GM18507 (cell line): ENCODE data around the gene RNASE3.
"Not testable (repeated sequence)": the region's sequence is repeated elsewhere in the genome, so short reads cannot be mapped to it uniquely, and the experiment has no call there.

ENCODE experiments used
- DNase-seq: peaks from one replicate; pipeline ENCODE4 v3.0.0; 2011; ENCODE audit warnings: low read depth; ENCODE audit not compliant: insufficient read length; ENCODE audit errors: extremely low spot score
- FAIRE-seq: peaks from 2 replicates; lab custom pipeline; 2011; peaks lifted over from hg19 to GRCh38; lab: Jason Lieb, UNC

The RNASE3 gene

DNA sequence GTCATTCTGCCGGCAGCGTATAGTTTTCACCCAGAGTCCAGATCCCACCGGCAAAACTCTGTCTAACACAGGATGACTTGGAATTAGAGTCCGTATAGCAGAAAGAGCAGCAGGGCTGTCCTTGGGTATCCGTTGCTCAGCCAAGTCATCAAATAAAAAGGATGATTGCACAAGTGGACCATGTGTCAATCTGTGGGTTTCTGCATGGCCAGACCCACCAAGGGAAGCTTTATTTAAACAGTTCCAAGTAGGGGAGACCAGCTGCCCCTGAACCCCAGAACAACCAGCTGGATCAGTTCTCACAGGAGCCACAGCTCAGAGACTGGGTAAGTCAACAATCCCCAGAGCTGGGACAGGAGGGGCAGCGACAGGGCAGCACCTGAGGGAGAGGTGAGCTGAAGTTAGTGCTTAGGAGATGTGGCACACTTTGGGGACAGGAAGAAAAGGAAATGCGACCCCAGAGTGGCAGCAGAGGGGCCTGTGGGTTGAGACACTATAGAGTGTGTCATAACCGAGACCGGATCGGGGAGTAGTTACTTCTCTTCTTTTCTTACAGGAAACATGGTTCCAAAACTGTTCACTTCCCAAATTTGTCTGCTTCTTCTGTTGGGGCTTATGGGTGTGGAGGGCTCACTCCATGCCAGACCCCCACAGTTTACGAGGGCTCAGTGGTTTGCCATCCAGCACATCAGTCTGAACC lies at the start of gene RNASE3:
TSS of gene RNASE3 (plus strand) at position 260 of the 700 bp plus-strand sequence. CDS start at position 562, 302 bp downstream.
- FAIRE-seq, DNase-seq: not testable (repeated sequence)

DNA sequence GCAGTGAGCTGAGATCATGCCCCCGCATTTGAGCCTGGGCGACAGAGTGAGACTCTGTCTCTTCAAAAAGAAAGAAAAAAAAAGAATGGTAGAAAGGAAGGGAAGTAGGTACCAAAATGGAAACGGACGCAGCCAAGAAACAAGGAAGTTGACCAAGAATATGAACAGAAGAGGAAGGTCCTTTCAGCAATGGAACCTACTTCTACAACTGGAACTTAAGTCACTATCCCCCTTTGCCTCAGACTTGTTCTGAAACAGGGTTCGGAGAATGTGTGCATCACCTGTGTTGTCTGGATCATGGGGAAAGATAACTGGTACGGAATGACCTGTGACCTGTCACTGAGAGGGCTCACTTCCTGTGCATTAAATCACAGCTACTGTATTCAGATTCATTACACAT lies 44.6 kb upstream of the RNASE3 start:
- no peak for DNase-seq
- FAIRE-seq = no peak

DNA sequence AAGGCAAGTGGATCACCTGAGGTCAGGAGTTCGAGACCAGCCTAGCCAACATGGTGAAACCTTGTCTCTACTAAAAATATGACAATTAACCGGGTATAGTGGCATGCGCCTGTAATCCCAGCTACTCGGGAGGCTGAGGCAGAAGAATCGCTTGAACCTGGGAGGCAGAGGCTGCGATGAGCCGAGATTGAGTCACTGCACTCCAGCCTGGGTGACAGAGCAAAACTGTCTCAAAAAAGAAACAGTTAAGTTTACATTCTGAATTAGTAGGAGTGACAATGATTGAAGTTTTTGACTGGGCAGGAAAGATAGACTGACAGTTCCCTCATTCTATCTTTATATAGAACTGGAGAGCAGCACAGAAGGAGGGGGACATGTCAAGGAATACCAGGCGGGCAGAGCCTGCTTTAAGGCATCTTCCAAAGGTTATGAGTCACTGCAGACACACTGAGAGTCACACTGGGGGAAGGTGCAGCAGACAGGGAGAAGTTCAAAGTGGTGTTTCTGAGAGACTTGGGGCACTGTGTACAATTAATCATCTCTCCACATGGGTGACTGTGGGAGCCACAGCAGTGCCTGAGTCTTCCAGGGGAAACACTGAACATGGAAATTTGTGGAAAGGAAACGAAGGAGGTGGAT lies 42.8 kb upstream of the RNASE3 start:
- no peak for FAIRE-seq

DNA sequence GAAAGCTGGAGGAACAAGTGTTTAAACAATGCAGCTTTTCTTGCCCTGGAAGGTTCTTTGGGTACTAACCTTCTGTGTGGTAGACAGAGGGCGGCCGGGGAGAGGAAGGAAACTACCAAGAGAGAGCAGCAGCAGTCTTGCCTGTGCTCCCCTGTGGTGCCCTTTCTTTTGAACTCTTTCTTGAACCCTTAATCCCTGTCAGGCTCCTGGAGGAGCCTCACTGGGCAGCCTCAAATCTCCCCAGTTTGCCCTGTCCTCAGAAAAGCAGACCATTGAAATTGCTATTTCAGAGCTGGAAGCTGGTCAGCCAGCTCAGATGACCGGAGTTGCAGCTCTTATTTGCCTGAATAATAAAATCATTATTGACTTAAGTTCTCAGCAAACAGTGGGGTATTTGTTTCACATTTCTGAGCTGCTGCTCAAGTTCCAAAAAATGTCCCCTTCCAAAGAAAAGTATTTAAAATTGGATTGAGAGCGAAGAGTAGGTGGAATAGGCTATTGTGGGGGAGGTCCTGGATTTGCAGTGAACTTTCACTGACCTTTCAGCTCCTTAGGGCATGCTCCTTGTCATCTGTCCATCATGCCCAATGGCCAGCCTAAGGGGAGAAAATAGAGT lies 42.1 kb upstream of the RNASE3 start:
- FAIRE-seq = no peak
- no peak for DNase-seq

More for the DNA sequence above, 42.8 kb upstream of the RNASE3 start:
- no peak for DNase-seq

DNA sequence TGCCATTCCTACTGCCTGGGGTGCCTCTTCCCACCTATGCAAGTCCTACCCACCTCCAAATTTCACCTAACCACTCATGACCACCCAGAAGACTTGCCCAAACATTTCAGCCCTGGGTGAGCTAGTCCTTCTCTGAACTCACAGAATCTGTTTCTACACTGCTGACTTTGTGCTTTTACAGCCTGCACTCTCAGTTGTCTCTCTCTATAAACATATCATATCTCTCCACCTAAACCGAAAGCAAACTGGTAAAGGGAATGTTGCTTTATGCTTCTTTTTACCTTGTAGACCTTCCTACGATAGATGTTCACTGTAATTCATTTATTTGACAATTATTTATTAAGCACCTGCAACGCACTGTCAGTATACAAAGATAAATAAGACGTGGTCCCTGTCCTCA lies 38.1 kb upstream of the RNASE3 start:
- FAIRE-seq (no peak), DNase-seq (no peak)

DNA sequence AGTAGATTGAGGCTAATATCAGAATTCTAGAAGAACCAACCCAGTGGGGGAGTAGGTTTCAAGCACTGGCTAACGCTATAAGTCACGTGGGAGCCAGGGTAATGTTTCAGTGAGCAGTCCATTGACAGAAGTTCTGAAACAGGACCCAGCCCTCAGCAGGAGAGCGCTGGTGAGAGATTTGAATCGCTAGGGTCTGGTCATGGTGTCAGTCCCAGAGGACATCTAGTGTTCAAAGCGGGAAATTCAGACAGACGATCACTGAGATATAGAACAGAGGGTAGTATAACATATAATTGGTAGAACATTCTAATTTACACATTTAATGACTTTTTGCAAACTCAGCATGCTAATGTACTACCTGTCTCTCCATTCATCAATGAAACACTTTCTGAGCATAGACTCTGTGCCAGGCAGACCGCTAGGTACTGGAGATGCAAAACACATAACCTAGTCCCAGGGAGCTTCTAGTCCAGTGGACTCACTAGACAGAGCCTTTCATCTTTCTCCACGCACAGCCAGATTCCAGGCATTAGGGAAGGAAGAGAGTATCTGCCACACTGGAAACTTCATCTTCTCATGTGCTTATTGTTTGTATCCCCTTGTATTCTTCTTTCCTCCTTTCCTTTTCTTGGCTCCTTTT lies 35.4 kb upstream of the RNASE3 start:
- DNase-seq (peak; percentile 39), FAIRE-seq (peak; percentile 88)

DNA sequence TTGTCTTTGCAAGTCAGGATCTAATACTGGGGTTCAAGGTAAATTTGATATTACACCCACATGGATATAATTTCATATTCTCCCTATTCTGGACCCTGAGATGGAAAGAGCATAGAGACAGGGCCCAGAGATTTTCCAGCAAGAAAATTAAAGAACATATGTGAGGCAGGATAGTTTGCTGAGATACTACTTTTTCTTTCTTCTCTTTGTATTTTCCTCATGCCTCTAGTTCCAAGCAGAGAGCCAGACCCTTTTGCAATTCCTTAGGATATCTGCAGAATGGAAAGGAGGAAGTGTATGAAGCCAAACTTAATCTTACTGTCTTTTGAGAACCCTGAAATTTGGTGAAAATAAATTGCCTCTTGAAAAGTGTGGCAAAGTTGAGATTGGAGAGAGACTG lies 34.0 kb upstream of the RNASE3 start:
- no peak for DNase-seq
- FAIRE-seq = no peak

DNA sequence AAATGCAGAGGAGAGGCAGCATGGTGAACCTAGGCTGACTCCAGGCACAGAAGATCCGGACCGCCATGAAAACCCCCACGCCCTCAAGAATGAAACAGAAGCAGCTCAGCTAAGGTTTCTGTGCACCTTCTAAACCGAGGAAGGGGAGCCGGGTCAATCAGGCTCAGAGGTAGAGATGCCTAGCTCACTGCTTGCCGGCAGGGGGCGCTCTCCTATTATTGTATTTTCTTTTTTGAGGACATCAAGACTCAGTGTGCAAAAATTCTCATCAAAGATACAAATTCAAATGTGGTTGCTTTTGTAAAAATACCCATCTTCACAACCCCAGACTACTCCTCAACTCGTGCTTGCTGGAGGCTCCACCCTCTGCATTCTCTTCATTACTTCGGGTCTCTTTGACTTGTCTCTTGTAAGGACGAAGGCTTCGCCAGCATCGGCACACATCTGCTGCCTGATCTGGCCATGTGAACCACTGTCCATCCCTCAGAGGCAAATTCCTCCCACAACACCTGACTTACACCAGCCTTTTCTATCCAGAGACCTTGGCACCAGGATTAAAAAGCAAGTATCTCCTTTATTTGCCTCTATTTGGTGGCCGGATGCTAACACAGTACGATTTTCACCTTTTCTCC lies 33.4 kb upstream of the RNASE3 start:
- peak; percentile 29 for DNase-seq
- peak; percentile 84 for FAIRE-seq

DNA sequence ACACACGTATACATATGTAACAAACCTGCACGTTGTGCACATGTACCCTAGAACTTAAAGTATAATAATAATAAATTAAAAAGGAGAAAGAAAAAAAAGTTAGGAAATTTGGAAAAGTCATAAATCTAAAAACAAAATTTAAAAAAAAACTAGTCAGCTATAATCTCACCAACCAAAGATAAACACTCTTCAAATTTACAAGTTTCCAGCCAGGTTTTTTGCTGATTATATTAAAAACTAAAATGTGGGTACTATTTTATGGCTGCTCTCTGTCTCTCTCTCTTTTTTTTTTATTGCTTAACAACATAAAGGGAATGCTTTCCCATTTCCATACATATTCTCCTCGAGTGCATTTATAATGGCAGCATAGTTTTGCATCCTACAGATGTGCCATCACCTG lies 25.0 kb upstream of the RNASE3 start:
- DNase-seq (no peak), FAIRE-seq (no peak)

DNA sequence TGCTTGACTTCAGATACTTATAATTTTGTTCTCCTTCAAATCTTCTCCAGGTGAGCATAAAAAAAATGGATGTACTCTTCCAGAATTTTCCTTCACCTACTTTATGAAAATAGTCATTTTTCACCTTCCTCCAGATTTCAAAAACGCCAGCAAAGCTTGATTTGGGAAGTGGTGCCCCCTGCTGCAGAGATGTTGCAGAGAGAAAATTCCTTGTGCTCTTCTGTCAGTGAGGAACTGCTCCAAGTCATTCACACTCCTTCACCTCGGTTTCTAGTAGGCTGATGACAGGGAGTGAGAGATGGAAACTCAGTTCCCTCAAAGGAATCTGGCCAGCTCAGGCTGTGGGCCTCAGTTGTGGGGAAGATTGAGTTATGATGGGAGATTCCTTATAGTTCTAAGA lies 24.2 kb upstream of the RNASE3 start:
- FAIRE-seq (peak; percentile 41), DNase-seq (no peak)

DNA sequence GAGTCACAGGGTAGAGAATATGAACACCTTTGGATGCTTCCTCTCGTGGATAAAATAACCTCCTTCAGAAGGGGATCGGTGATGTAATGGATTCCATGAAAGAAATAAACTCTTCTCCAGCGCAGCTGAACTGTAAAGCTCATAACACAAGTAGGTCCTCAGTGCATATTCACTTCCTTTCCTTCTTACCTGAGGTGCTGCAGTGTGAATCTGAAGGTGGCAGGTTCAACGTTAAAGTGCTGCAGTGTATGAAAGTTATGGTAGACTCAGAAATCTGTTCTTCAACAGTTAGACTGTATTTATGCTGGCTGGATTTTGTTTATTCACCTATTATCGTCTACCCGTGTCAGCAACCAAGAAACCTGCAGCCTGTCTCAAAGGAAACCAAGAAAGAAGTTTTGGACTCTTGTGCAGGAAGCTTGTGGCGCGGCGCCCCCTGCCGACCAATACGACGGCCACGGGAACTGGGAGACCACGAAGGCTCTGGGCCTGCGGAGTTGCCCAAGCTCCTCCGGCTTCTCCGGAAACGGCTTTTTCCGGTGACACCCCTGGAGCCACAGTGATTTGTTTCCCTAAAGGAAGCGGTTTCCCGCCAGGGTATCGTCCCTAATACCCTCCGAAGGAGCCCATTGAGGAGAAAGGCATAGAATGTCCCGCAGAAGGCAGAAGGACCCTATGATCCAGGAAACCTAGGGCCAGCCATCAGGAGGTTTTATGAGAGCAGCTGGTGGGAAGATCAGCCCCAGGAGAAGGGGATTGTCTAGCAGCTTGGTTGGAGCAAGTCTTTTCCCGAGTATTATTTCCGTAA lies 17.6 kb upstream of the RNASE3 start:
- peak; percentile 79 for FAIRE-seq
- peak; percentile 28 for DNase-seq

DNA sequence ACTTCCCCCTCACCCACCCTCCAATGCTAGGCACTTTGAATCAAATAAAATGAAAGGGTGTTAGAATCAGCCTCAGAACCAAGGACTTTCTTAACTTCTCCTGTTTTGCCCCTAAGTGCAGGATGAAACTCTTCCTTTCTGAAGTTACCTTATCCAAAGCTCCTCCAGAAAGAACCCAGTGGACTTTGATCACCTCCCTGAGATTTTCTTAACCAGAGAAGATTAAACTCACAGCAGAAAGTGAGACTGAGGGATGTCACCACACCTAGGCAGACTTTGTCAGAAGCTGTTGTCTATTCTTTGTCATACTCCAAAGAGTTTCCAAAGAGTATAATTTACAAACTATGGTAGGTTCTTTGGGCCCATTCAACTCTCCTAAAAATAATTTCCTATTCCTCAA lies 14.2 kb upstream of the RNASE3 start:
- DNase-seq (no peak), FAIRE-seq (no peak)

DNA sequence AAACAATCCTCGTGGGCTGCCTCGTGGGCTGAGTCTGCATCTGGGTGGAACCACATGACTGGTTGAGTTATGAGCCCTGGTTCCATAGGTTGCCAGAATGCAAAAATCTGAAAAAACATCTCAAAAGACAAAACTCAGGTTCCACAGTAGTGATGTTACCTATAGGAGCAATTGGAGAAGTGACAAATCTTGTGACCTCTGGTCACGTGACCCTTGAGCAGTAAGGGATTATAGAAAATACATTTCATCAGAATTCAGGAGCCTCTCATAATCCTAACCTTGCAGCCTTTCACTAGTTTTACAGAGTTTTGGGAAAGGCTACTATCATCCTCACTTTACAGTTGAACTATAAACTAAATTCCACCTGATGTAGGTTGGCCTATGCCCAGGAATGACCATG lies 12.5 kb upstream of the RNASE3 start:
- DNase-seq (no peak), FAIRE-seq (no peak)

DNA sequence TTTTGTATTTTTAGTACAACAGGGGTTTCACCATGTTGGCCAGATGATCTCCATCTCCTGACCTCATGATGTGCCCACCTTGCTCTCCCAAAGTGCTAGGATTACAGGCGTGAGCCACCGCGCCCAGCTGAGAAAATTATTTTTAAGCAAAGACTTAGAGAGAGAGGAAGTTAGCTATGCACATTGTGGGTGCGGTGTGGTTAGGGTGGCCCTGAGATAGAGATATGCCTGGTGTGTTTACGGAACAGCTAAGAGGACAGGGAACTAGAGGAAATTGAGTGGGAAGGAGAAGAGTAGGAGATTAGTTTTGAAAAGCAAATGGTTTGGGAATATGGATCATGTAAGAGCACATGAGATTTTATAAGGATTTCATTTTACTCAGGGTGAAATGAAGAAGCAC lies 10.0 kb upstream of the RNASE3 start:
- DNase-seq = not testable (repeated sequence)

DNA sequence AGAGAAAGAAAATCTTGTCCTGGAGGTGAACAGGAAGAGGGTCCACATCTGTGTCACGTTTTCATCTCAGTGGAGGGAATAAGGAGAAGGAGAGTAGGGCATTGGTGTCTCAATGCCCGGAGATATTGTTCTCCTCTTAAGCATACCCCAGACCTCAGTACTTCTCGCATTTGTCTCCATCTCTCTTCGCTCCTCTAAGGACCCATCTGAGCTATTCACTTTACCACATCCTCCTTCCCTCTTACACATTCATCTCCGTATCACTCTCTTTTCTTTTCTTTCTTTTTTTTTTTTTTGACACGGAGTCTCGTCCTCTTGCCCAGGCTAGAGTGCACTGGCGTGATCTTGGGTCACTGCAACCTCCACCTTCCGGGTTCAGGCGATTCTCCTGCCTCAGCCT lies 8.4 kb upstream of the RNASE3 start:
- DNase-seq, FAIRE-seq: not testable (repeated sequence)

More for the DNA sequence above, 10.0 kb upstream of the RNASE3 start:
- FAIRE-seq = peak; percentile 5

DNA sequence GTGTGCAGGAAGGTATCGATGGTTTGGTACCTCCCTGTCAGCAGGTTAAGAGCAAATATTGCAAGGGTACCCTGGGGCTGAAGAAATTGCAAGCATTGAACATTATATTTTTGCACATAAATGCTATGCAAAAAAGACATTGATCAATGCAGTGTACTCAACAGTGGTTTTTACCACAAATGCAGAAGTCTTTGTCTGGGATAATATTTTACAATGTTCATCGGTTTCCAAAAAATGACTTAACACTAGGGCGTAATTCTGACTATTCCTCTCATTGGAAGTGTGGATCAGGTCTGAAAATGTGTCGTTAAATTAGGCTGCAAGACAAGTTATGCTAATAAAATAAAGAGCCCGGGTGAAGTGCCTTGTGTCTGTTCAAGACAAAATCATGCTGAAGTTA lies 2.8 kb upstream of the RNASE3 start:
- DNase-seq, FAIRE-seq: not testable (repeated sequence)

DNA sequence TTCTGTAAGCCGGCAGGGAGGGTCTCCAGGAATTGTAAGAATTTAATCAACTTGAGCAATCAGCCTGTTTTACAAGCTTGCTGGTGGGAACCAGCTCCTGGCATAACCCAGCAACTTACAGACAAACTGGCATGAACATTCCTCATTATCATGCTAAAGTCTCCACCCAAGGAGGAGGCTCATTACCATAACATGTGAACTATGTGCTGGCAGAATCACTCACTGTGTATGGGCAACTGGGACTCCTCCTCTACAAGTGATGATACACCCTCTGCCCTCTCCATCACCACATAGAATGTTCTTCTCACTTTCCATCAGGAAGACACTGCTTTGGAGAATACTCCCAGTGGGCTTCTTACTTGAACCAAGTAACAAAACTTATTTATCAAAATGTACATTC lies 4.1 kb downstream of the RNASE3 start:
- not testable (repeated sequence) for FAIRE-seq

DNA sequence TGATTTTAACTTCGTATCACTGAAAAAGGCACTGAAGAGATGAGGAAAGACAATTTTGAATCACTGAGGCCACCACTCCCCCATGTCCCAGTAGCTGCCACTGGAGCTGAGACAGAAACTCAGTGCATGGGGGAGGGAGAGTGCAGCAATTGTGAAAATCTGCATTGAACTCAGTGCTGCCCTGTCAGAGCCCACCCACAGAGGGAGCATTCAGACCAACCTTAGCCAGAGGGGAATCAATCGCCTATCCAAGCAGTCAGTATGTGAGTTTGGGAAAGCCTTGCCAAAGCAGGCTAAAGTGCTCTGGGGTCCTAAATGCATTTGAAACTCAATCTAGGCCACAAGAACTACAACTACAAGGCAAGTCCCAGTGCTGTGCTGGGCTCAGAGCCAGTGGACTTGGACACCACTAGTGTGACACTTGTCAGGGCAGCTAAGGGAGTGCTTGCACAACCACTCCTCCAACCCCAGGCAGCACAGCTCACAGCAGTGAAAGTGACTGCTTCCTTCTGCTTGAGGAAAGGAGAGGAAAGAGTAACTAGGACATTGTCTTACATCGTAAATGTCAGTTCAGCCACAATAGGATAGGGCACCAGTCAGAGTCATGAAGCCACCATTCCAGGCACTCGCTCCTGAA lies 13.3 kb downstream of the RNASE3 start:
- FAIRE-seq (no peak), DNase-seq (no peak)

More for the DNA sequence above, 4.1 kb downstream of the RNASE3 start:
- DNase-seq = not testable (repeated sequence)

DNA sequence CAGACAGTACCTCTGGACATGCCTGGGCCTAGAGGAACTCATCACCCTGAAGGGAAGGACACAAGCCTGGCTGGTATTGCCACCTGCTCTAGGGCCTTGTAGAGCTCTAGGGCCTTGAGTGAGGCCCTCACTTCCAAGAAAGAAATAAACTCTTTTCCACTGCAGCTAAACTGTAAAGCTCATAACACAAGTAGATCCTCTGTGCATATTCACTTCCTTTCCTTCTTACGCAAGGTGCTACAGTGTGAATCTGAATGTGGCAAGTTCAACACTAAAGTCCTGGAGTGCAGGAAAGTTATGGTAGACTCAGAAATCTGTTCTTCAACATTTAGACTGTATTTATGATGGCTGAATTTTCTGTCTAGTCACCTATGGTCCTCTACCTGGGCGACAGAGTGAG lies 14.5 kb downstream of the RNASE3 start:
- DNase-seq (no peak), FAIRE-seq (no peak)
